Heart right ventricle (tissue), 16 donors: ENCODE results near the gene ASXL1. TPM values are rescaled to one million over a fixed set of nuclear protein-coding genes. Genes with fewer than 3 reads are reported as not detected.

Source experiments
- ATAC-seq, 8 donors: fragments of 200-7000 bp; cut with Tn5 transposase; one replicate each; pipeline ENCODE4 v1.9.1; 2020; ENCODE audit warnings: mild to moderate bottlenecking in 8 of 8, moderate library complexity in 8 of 8, moderate number of reproducible peaks in 1 of 8
- DNase-seq, 2 donors: peaks; one replicate each; pipeline ENCODE4 v3.0.0-alpha.2; 2020
- H3K27ac ChIP-seq, 10 donors: fragments of 200-600 bp; sonication (generic) in 2 of 10; one replicate each; pipeline versions ENCODE4 v1.5.0 to v1.8.0; 2020 to 2022; ENCODE audit warnings: mild to moderate bottlenecking in 3 of 10
- H3K27me3 ChIP-seq, 7 donors: fragments of 200-600 bp; one replicate each; pipeline ENCODE4 v1.8.0; 2021 to 2022; ENCODE audit warnings: mild to moderate bottlenecking in 2 of 7
- H3K36me3 ChIP-seq, 9 donors: fragments of 200-600 bp; sonication (generic) in 1 of 9; one replicate each; pipeline versions ENCODE4 v1.5.0 to v1.8.0; 2020 to 2022; ENCODE audit warnings: mild to moderate bottlenecking in 2 of 9
- H3K4me1 ChIP-seq, 9 donors: fragments of 200-600 bp; sonication (generic) in 1 of 9; one replicate each; pipeline versions ENCODE4 v1.5.0 to v1.8.0; 2020 to 2022; ENCODE audit warnings: mild to moderate bottlenecking in 4 of 9
- H3K4me3 ChIP-seq, 10 donors: fragments of 200-600 bp; sonication (generic) in 2 of 10; one replicate each; pipeline versions ENCODE4 v1.5.0 to v1.8.0; 2020 to 2022; ENCODE audit warnings: mild to moderate bottlenecking in 7 of 10, moderate library complexity in 2 of 10
- H3K9me3 ChIP-seq, 11 donors: fragments of 200-600 bp in 10 of 11; sonication (generic) in 2 of 11; one replicate each; pipeline versions ENCODE4 v1.5.0 to v1.8.0; 2013 to 2022; ENCODE audit warnings: mild to moderate bottlenecking in 2 of 11, control low read depth in 1 of 11, moderate library complexity in 1 of 11
- WGBS, 2 donors: extraction: QIAGEN DNeasy Blood & Tissue Kit; methylation state at CpG; one replicate each; pipeline ENCODE4 v1.1.7; 2013; ENCODE audit warnings: inconsistent platforms in 1 of 2; 5-methylcytosine and 5-hydroxymethylcytosine counted together
- intact Hi-C, 10 donors: fragments of 100-400 bp; cut with DNase I; formaldehyde crosslinking; loops; one replicate each; pipeline versions ENCODE4 v1.11.1 to v1.14.2; 2022
- polyA plus RNA-seq, 2 donors: library from polyadenylated mRNA; stranded (reverse); fragments of 200-250 nt; gene quantifications; one replicate each; pipeline ENCODE4 v1.2.3, GENCODE V29; 2013
- total RNA-seq, 10 donors: library from RNA; stranded (reverse); fragmentation: NEBNext Ultra II Directional in 3 of 10; extraction: Animal tissue kit (Norgen Biotek cat#: 25700) in 3 of 10; gene quantifications; one replicate each; pipeline versions ENCODE4 v1.2.1 to v1.2.4, GENCODE V29; 2021 to 2023
- TF ChIP-seq, protein P1 (sequence below), 9 donors: fragments of 200-600 bp; sonication (generic) in 2 of 9; IDR thresholded peaks; one replicate each; pipeline versions ENCODE4 v1.5.0 to v1.8.0; 2021 to 2022; ENCODE audit warnings: antibody characterized with exemption in 9 of 9, mild to moderate bottlenecking in 5 of 9, moderate library complexity in 1 of 9
- donor health status: Arrhythmogenic right ventricular cardiomyopathy.
- donor health status: ischemic (EF 13 %, LVEDD 7.1; RV severe dilation, severe dysfunction).
- donor health status: healthy with polysubstance abuse.
- donor health status: DM: no; HTN: yes; CAD: no.
- donor health status: DM: no; HTN: no; CAD: no.
- donor health status: ischemic (EF 25% LVEDD 6.9; RV normal size, moderate dysfunction).
- donor health status: ischemic (EF 25% LVEDD 5.7; RV mildly dilated, moderate dysfunction).
- donor health status: healthy.
- donor health status: DM: yes; HTN: yes; CAD: no.
- donor health status: Ischemic cardiomyopathy.
- donor health status: ischemic (EF 35%, LVEDD 5.7; RV mildly dilated, moderate dysfunction).
- donor health status: nonischemic (EF 11% LVEDD 7.7; RV severe dilation, severe dysfunction).
- donor health status: DM: yes; HTN: yes; CAD: no.
- donor health status: PGD.
- donor health status: ischemic (EF 29% LVEDD 5.4; RV normal size, mild dysfunction).
- donor health status: nonischemic (EF 23%, LVEDD 6.1; RV moderate dilation, normal function).

Gene ASXL1
- total and polyA plus RNA-seq, 12 donors = 10.0 to 39.4 (median 28.2) TPM

DNA sequence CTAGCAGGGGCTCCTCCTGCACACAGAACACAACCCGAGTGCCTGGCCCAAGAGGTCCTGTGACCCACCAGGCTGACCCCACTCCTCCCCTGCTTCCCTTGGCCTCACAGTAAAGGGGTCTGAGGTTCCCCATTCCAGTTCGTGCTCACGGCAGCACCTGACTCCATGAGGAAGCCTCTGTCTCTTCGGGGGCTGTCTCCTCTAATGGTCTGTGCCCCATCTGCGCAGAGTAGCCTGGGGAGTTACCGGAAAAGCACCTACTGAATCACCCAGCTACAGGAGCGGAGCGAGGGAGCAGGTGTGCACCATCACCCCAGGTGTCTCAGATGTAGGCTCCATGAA, 93.2 kb downstream of the ASXL1 start:
- intact Hi-C loops = no loop called here
- H3K4me1 ChIP-seq = peaks cover 0 to 60% (median 41%) of the 10 kb centered on the region in 9 donors
- H3K9me3 ChIP-seq = no peaks in the 10 kb centered on the region
- H3K27me3 ChIP-seq = no peaks in the 10 kb centered on the region
- ATAC-seq (no peak), DNase-seq (no peak)
- TF ChIP-seq, protein P1, sequence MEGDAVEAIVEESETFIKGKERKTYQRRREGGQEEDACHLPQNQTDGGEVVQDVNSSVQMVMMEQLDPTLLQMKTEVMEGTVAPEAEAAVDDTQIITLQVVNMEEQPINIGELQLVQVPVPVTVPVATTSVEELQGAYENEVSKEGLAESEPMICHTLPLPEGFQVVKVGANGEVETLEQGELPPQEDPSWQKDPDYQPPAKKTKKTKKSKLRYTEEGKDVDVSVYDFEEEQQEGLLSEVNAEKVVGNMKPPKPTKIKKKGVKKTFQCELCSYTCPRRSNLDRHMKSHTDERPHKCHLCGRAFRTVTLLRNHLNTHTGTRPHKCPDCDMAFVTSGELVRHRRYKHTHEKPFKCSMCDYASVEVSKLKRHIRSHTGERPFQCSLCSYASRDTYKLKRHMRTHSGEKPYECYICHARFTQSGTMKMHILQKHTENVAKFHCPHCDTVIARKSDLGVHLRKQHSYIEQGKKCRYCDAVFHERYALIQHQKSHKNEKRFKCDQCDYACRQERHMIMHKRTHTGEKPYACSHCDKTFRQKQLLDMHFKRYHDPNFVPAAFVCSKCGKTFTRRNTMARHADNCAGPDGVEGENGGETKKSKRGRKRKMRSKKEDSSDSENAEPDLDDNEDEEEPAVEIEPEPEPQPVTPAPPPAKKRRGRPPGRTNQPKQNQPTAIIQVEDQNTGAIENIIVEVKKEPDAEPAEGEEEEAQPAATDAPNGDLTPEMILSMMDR (IDR thresholded peaks at IDR 0.05) = no peak
- peaks cover 0 to 85% (median 9%) of the 10 kb centered on the region in 9 donors for H3K36me3 ChIP-seq
- WGBS, 2 donors = 88% methylated on average over 8 of the region's 8 CpGs
- H3K4me3 ChIP-seq = no peak overlapping the region
- peak overlapping the region in 3 of 10 donors; percentile 29 to 56 (median 31) for H3K27ac ChIP-seq

DNA sequence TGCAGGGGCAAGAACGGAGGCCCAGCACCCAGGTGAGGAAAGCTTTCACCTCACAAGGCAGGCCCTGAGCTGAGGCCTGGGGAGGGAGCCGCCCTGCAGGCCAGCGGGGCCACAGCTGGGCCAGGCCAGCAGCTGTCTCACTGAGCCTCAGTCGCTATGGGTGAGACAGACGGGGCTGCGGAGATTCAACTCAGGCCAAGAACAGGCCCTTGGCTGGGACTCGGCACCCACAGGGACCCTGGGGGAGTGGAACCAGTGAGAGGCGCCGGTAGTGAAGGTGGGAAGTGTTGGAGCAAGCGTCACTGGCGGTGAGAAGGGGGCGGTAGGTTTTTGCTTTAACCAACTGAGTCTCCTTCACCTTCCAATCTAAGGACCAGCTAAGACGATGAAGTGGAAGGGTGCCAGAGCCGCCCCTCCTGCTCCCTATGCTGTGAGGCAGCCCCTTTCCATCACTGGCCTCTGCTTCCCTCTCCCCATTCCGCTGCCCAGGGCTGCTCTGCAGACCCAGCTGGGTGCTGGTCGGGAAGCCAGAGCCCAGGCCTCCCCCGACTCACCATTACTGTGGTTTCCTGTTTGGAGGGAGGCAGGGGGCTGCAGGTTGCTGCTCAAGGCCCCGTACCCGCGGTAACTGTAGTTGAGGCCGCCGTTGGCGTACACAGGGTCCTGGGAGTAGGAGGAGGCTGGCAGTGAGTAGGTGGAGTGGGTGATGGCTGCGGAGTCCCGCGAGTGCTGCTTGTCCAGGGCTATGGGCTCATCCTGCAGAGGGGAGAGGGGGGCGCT, 93.7 kb downstream of the ASXL1 start:
- intact Hi-C loops = no loop called here
- no peaks in the 10 kb centered on the region for H3K9me3 ChIP-seq
- ATAC-seq (no peak), DNase-seq (no peak)
- WGBS, 2 donors = 82 to 84% methylated on average over 27 of the region's 27 CpGs
- peaks cover 0 to 60% (median 42%) of the 10 kb centered on the region in 9 donors for H3K4me1 ChIP-seq
- no peak overlapping the region for H3K27ac ChIP-seq
- no peak overlapping the region for H3K4me3 ChIP-seq
- no peaks in the 10 kb centered on the region for H3K27me3 ChIP-seq
- peaks cover 0 to 79% (median 9%) of the 10 kb centered on the region in 9 donors for H3K36me3 ChIP-seq
- TF ChIP-seq, protein P1 (IDR thresholded peaks at IDR 0.05) = no peak

DNA sequence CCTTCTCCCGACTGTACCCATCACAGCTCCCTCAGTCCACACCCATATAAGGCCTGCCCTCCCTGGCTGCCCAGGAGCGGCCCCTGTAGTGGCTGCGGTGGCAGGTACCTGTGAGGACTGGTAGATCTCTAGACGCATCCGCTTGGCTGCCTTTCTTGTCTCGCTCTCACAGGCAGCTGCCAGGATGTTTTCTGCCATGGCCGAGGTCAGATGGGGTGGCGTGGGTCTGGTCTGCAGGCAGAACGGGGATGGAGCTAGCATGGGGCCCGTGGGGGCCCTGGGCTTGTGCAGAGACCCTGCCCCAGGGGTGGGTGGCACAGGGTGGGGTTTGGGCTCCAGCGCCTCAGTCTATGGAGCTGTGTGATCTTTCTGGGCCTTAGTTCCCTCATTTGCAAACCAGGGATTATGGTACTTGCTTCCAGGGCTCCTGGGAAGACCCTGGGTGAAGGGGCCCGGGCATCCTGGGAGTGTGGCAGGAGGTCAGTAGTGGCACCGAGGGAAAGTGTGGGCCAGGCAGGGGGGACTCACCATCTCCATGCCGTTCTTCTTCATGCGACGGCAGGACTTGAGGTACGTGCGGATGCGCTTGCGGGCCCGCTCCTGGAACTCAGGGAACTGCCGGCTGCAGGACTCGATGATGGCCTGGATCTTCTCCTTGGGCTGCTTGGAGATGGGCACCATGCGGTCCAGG, 94.8 kb downstream of the ASXL1 start:
- H3K4me3 ChIP-seq = no peak overlapping the region
- ATAC-seq (no peak), DNase-seq (no peak)
- TF ChIP-seq, protein P1 (IDR thresholded peaks at IDR 0.05) = no peak
- H3K27me3 ChIP-seq = no peaks in the 10 kb centered on the region
- H3K4me1 ChIP-seq = peaks cover 3 to 60% (median 46%) of the 10 kb centered on the region in 9 donors
- WGBS, 2 donors = 93 to 94% methylated on average over 24 of the region's 24 CpGs
- no peak overlapping the region for H3K27ac ChIP-seq
- intact Hi-C loops = no loop called here
- H3K9me3 ChIP-seq = no peaks in the 10 kb centered on the region
- H3K36me3 ChIP-seq = peaks cover 0 to 69% (median 9%) of the 10 kb centered on the region in 9 donors

DNA sequence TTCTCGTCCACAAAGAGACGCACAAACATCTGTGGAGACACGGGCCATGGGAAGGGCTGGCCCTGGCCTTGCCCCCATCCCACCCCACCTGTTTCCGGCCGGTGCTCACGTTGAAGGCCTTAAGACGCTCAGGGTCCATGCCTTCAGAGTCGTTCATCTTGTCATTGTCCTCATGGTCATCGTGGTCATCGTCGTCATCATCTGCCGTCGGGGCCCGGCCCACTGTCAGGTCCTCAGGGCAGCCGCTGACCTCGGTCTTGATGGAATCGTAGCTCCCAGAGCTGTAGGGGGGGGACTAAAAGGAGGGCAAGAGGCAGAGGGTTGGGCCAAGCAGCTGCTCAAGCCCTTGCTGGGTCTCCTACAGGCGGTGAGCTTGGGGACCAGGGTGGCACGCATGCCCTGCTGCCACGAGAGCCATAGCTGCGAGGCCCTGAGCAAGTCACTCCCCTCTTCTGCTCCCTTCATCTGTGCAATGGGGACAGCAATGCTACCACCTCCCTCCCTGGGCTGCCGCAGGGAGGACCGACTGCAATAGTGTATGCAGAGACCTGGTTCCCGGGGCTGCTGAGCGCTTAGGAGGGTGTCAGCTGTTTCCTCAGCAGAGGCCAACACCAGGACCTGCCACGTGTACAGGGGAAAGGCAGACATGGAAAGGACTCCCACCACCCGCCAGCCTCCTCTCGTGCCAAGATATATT, 95.5 kb downstream of the ASXL1 start:
- WGBS, 2 donors = 87 to 91% methylated on average over 28 of the region's 28 CpGs
- Histone ChIP-seq H3K27ac (no peak overlapping the region), H3K27me3 (no peaks in the 10 kb centered on the region), H3K9me3 (no peaks in the 10 kb centered on the region), H3K36me3 (peaks cover 0 to 62% (median 9%) of the 10 kb centered on the region in 9 donors), H3K4me3 (no peak overlapping the region), H3K4me1 (peaks cover 3 to 60% (median 42%) of the 10 kb centered on the region in 9 donors)
- no peak for DNase-seq
- intact Hi-C loops = no loop called here
- TF ChIP-seq, protein P1 (IDR thresholded peaks at IDR 0.05) = no peak
- no peak for ATAC-seq
